ENCODE data around the gene NR1I3. TPM values are rescaled to one million over a fixed set of nuclear protein-coding genes. Genes with fewer than 3 reads are reported as not detected.
A peak's percentile ranks its signal among the peaks of the same experiment; 100 is the strongest.

The NR1I3 gene
- polyA plus RNA-seq, 2 of the 4 experiments (the other 2 are of a cell fraction) = not detected

DNA sequence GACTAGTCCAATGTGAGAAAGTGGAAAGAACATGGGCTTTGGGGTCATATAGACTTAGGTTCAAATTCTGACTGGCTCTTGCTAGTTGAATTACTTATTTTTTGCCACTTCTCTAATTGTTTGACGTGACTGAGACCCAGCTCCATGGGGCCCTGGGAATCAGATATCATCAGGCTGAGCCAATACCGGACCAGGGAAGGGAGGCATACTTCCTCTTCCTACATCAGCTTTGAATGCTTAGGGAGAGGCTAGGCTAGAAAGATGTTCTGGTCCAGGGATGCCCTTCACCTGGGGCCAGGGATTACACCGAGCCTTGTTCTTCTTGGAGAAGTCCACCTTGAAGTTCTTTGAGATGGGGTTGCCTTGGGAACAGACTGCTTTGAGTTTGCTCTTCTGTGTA is 3.7 kb upstream of the NR1I3 start:
- Histone ChIP-seq H3K27ac (no peak overlapping the region), H3K4me3 (no peak overlapping the region), H3K4me2 (no peak overlapping the region), H3K9me3 (no peaks in the 10 kb centered on the region), H3K4me1 (no peaks in the 10 kb centered on the region)
- ATAC-seq (peak in 1 of 2 experiments; percentile 13; a peak in 2 of 6 replicates), FAIRE-seq (no peak), DNase-seq (ENCODE audit: low read depth in 1 of 2, low spot score in 1 of 2) (no peak)
- 60% methylated on average over 3 of the region's 3 CpGs for WGBS (ENCODE audit: missing lambda C conversion rate)
- TF ChIP-seq SMC3 (IDR thresholded peaks at IDR 0.05) (no peak), HOXA7 (CRISPR knock-in tag; IDR thresholded peaks at IDR 0.05) (no peak), POLR2AphosphoS2 (conservative IDR thresholded peaks at IDR 0.05; ENCODE audit: low read length) (no peak), RNF2 (IDR thresholded peaks at IDR 0.05; ENCODE audit: borderline replicate concordance, low read depth) (no peak), EHMT2 (IDR thresholded peaks at IDR 0.05; ENCODE audit: low read depth) (no peak), ESRRA (IDR thresholded peaks at IDR 0.05; ENCODE audit: borderline replicate concordance, low read length) (no peak), CBX8 (IDR thresholded peaks at IDR 0.05) (no peak), FOSL2 (IDR thresholded peaks at IDR 0.05) (no peak), FOSL2 (CRISPR knock-in tag; IDR thresholded peaks at IDR 0.05) (no peak), TFCP2L1 (CRISPR knock-in tag; IDR thresholded peaks at IDR 0.05) (no peak), JUN (IDR thresholded peaks at IDR 0.05) (no peak), JUNB (IDR thresholded peaks at IDR 0.05) (no peak), ZFP36 (IDR thresholded peaks at IDR 0.05; ENCODE audit: borderline replicate concordance, partially characterized antibody) (no peak)
- TF ChIP-seq, protein P1, sequence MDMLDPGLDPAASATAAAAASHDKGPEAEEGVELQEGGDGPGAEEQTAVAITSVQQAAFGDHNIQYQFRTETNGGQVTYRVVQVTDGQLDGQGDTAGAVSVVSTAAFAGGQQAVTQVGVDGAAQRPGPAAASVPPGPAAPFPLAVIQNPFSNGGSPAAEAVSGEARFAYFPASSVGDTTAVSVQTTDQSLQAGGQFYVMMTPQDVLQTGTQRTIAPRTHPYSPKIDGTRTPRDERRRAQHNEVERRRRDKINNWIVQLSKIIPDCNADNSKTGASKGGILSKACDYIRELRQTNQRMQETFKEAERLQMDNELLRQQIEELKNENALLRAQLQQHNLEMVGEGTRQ (IDR thresholded peaks at IDR 0.05) = no peak
- TF ChIP-seq, protein P2, sequence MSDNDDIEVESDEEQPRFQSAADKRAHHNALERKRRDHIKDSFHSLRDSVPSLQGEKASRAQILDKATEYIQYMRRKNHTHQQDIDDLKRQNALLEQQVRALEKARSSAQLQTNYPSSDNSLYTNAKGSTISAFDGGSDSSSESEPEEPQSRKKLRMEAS (IDR thresholded peaks at IDR 0.05) = no peak
- CTCF ChIA-PET = interaction anchor here (0.9 to 1.8 kb wide), 3 partner anchors 13 to 141 kb away, joined by 3 to 9 read pairs (median 4); no protein-coding TSS in a partner anchor
- POLR2A ChIA-PET = no interaction called here

DNA sequence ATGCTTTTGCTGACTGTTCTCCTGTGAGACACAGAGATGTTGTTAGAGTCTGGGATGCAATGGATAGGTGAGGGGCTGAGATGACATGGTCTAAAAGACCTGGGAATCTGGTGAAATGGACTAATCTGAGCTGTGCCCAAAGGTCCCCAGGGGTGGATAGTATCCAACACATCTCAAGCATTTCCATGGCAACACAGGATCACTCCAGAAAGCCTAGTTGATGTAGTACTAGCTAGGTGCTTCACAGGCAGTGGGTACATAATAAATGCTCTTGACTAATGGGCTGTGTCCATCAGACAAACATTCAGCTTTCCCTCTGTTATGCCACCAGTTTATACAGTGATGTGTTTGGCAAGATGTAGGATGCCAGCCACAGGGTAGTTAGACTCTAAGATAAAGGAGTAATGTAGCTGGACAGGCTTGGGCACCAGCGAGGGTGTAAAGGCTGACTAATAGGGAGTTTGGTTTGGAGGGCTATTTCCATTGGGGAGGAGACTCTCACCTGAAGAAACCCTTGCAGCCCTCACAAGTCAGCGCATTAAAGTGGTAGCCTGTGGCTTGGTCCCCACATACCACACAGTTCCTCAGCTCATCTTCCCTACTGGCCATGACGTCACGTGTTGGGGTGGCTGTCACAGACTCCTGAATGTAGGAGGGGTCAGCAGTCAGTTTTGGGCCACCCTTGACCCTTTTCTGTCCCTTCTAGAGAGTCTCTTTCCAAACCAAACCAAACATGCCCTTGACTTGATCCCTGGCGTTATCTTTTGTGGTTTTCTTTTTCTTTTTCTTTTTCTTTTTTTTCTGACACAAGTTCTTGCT is 1.8 kb downstream of the NR1I3 start:
- Histone ChIP-seq H3K4me3 (no peak overlapping the region), H3K4me1 (no peaks in the 10 kb centered on the region), H3K4me2 (no peak overlapping the region), H3K27ac (no peak overlapping the region), H3K9me3 (no peaks in the 10 kb centered on the region)
- ATAC-seq (peak; percentile 48 to 57; a peak in 4 of 6 replicates), DNase-seq (ENCODE audit: low read depth in 1 of 2, low spot score in 1 of 2) (no peak), FAIRE-seq (no peak)
- WGBS (ENCODE audit: missing lambda C conversion rate) = 36% methylated on average over 5 of the region's 5 CpGs
- POLR2A ChIA-PET = no interaction called here
- CTCF ChIA-PET = interaction anchor here (0.6 to 6.8 kb wide), 5 partner anchors 9 to 149 kb away, joined by 3 to 66 read pairs (median 4); partner anchors contain the start of gene TOMM40L
- TF ChIP-seq, protein P1 (IDR thresholded peaks at IDR 0.05) = no peak
- TF ChIP-seq EHMT2 (IDR thresholded peaks at IDR 0.05; ENCODE audit: low read depth) (no peak), CTCF (IDR thresholded peaks at IDR 0.05) (no peak), ZSCAN20 (CRISPR knock-in tag; IDR thresholded peaks at IDR 0.05) (no peak), SREBF2 (IDR thresholded peaks at IDR 0.05) (no peak), EP300 (IDR thresholded peaks at IDR 0.05) (no peak), ZFP36 (IDR thresholded peaks at IDR 0.05; ENCODE audit: borderline replicate concordance, partially characterized antibody) (no peak), CHD4 (IDR thresholded peaks at IDR 0.05; ENCODE audit: borderline replicate concordance) (no peak), RFX5 (IDR thresholded peaks at IDR 0.05) (no peak), KDM5A (IDR thresholded peaks at IDR 0.05) (no peak), BHLHE40 (IDR thresholded peaks at IDR 0.05; ENCODE audit: low read depth, low read length) (no peak), HDAC2 (IDR thresholded peaks at IDR 0.05) (no peak), POLR2A (IDR thresholded peaks at IDR 0.05; ENCODE audit: low read length) (no peak), NR3C1 (IDR thresholded peaks at IDR 0.05) (no peak), TFCP2L1 (CRISPR knock-in tag; IDR thresholded peaks at IDR 0.05) (no peak), ESRRA (IDR thresholded peaks at IDR 0.05; ENCODE audit: borderline replicate concordance, low read length) (no peak), MAZ (IDR thresholded peaks at IDR 0.05; ENCODE audit: borderline replicate concordance, low read depth, low read length) (no peak)
